ENCODE results near the gene FKBP10.

The FKBP10 gene

GRCh38 chr17:41860254-41860931, 47.6 kb downstream of the FKBP10 start:
- H3K27me3 ChIP-seq (ENCODE audit: insufficient read depth, low read length, poor library complexity, severe bottlenecking), result no peaks in the 10 kb centered on the region
- H3K9me3 ChIP-seq (ENCODE audit: insufficient read depth, low read depth, low read length), result no peaks in the 10 kb centered on the region
- H2AFZ ChIP-seq (ENCODE audit: low read length), result no peak overlapping the region
- no peaks in the 10 kb centered on the region for H3K9me2 ChIP-seq (replicated peaks; ENCODE audit: low read depth, low read length)
- H3K4me2 ChIP-seq (ENCODE audit: low read depth, low read length, poor library complexity, severe bottlenecking), result peak overlapping the region; percentile 65
- no peaks in the 10 kb centered on the region for H3K36me3 ChIP-seq (ENCODE audit: insufficient read depth, low read length)
- TF ChIP-seq EZH2phosphoT487 (IDR thresholded peaks at IDR 0.05; ENCODE audit: borderline replicate concordance), result no peak
- TF ChIP-seq CTCF (conservative IDR thresholded peaks at IDR 0.05; ENCODE audit: low read length), result no peak
- H3K4me3 ChIP-seq (ENCODE audit: low read length, poor library complexity, severe bottlenecking), result peak overlapping the region; percentile 46
- H3K4me1 ChIP-seq (ENCODE audit: insufficient read depth, low read length, poor library complexity, severe bottlenecking), result peaks cover 41% of the 10 kb centered on the region
- peak overlapping the region; percentile 27 for H3K9ac ChIP-seq (ENCODE audit: low read depth, low read length, poor library complexity, severe bottlenecking)
- H3F3A ChIP-seq (ENCODE audit: low read depth), result no peaks in the 10 kb centered on the region
- peaks cover 49% of the 10 kb centered on the region for H4K20me1 ChIP-seq (ENCODE audit: insufficient read depth, low read length, poor library complexity, severe bottlenecking)
- H3K79me2 ChIP-seq (ENCODE audit: insufficient read depth, low read length), result peaks cover 84% of the 10 kb centered on the region

GRCh38 chr17:41863074-41863848, 50.5 kb downstream of the FKBP10 start:
- H3K4me1 ChIP-seq (ENCODE audit: insufficient read depth, low read length, poor library complexity, severe bottlenecking), result peaks cover 44% of the 10 kb centered on the region
- H3K27me3 ChIP-seq (ENCODE audit: insufficient read depth, low read length, poor library complexity, severe bottlenecking), result no peaks in the 10 kb centered on the region
- no peak overlapping the region for H2AFZ ChIP-seq (ENCODE audit: low read length)
- peaks cover 14% of the 10 kb centered on the region; the same call in 1 of the 2 replicates for H3K36me3 ChIP-seq (ENCODE audit: insufficient read depth, low read length)
- H3K9me2 ChIP-seq (replicated peaks; ENCODE audit: low read depth, low read length), result no peaks in the 10 kb centered on the region
- no peaks in the 10 kb centered on the region for H3K9me3 ChIP-seq (ENCODE audit: insufficient read depth, low read depth, low read length)
- peak overlapping the region; percentile 91 for H3K4me3 ChIP-seq (ENCODE audit: low read length, poor library complexity, severe bottlenecking)
- H3K9ac ChIP-seq (ENCODE audit: low read depth, low read length, poor library complexity, severe bottlenecking), result peak overlapping the region; percentile 84
- H4K20me1 ChIP-seq (ENCODE audit: insufficient read depth, low read length, poor library complexity, severe bottlenecking), result peaks cover 45% of the 10 kb centered on the region
- TF ChIP-seq CTCF (conservative IDR thresholded peaks at IDR 0.05; ENCODE audit: low read length) (no peak), EZH2phosphoT487 (IDR thresholded peaks at IDR 0.05; ENCODE audit: borderline replicate concordance) (no peak)
- H3F3A ChIP-seq (ENCODE audit: low read depth), result peaks cover 3% of the 10 kb centered on the region; the same call in 1 of the 2 replicates
- peaks cover 63% of the 10 kb centered on the region for H3K79me2 ChIP-seq (ENCODE audit: insufficient read depth, low read length)
- H3K4me2 ChIP-seq (ENCODE audit: low read depth, low read length, poor library complexity, severe bottlenecking), result peak overlapping the region; percentile 98

- Histone ChIP-seq H3K4me3 (ENCODE audit: low read length, poor library complexity, severe bottlenecking) (peak overlapping the region; percentile 91), H3K27me3 (ENCODE audit: insufficient read depth, low read length, poor library complexity, severe bottlenecking) (no peaks in the 10 kb centered on the region), H3K4me2 (ENCODE audit: low read depth, low read length, poor library complexity, severe bottlenecking) (peak overlapping the region; percentile 98), H2AFZ (ENCODE audit: low read length) (peak overlapping the region; percentile 85), H3K9me2 (replicated peaks; ENCODE audit: low read depth, low read length) (no peaks in the 10 kb centered on the region), H3K79me2 (ENCODE audit: insufficient read depth, low read length) (peaks cover 53% of the 10 kb centered on the region), H4K20me1 (ENCODE audit: insufficient read depth, low read length, poor library complexity, severe bottlenecking) (peaks cover 41% of the 10 kb centered on the region), H3K9ac (ENCODE audit: low read depth, low read length, poor library complexity, severe bottlenecking) (peak overlapping the region; percentile 84), H3K4me1 (ENCODE audit: insufficient read depth, low read length, poor library complexity, severe bottlenecking) (peaks cover 44% of the 10 kb centered on the region), H3K36me3 (ENCODE audit: insufficient read depth, low read length) (peaks cover 25% of the 10 kb centered on the region; the same call in 1 of the 2 replicates), H3K9me3 (ENCODE audit: insufficient read depth, low read depth, low read length) (no peaks in the 10 kb centered on the region), H3F3A (ENCODE audit: low read depth) (peaks cover 3% of the 10 kb centered on the region)
- no peak for TF ChIP-seq EZH2phosphoT487 (IDR thresholded peaks at IDR 0.05; ENCODE audit: borderline replicate concordance)
- no peak for TF ChIP-seq CTCF (conservative IDR thresholded peaks at IDR 0.05; ENCODE audit: low read length)
Measured at GRCh38 chr17:41864498-41864835, 51.7 kb downstream of the FKBP10 start.
